A549 (cell line): ENCODE results near the gene RFWD3. TPM values are rescaled to one million over a fixed set of nuclear protein-coding genes. Genes with fewer than 3 reads are reported as not detected.

Source experiments
- ATAC-seq, 2 experiments: fragments of 200-7000 bp in 1 of 2; fragments of >200 bp in 1 of 2; cut with Nextera tagmentation in 1 of 2; cut with Tn5 transposase in 1 of 2; 3 replicates each; pipeline versions ENCODE4 v1.8.0 to v1.9.1; 2018 to 2020; ENCODE audit warnings: mild to moderate bottlenecking in 1 of 2, moderate library complexity in 1 of 2
- CTCF ChIA-PET: fragments of 300-600 bp; sonication (Branson Sonifier 250); formaldehyde crosslinking; extraction: SDS; loops from one replicate; lab custom pipeline; 2021; ENCODE audit warnings: antibody characterized with exemption, inconsistent platforms; lab: Yijun Ruan, JAX
- POLR2A ChIA-PET: fragments of 350-600 bp; formaldehyde crosslinking; extraction: SDS; loops from one replicate; lab custom pipeline; 2021; ENCODE audit warnings: antibody characterized with exemption, inconsistent platforms; lab: Yijun Ruan, JAX
- DNase-seq, 2 experiments: peaks; one replicate each; pipeline versions ENCODE4 v3.0.0 to v3.0.0-alpha.2; 2011 to 2016; ENCODE audit warnings: low read depth in 1 of 2, low spot score in 1 of 2
- FAIRE-seq: peaks from 2 replicates; lab custom pipeline; 2011; peaks lifted over from hg19 to GRCh38; lab: Jason Lieb, UNC
- H3K27ac ChIP-seq, 2 experiments: fragments of >200 bp; sonication (Bioruptor Twin); formaldehyde crosslinking; 3 replicates each; pipeline ENCODE4 v1.5.1; 2016 to 2017
- H3K4me1 ChIP-seq: fragments of >200 bp; sonication (Bioruptor Twin); formaldehyde crosslinking; 3 replicates; pipeline ENCODE4 v1.6.1; 2016
- H3K4me2 ChIP-seq: fragments of >200 bp; sonication (Bioruptor Twin); formaldehyde crosslinking; 3 replicates; pipeline ENCODE4 v1.6.1; 2016
- H3K4me3 ChIP-seq: fragments of >200 bp; sonication (Bioruptor Twin); formaldehyde crosslinking; 3 replicates; pipeline ENCODE4 v1.5.1; 2016
- H3K9me3 ChIP-seq: fragments of >200 bp; sonication (Bioruptor Twin); formaldehyde crosslinking; 3 replicates; pipeline ENCODE4 v1.6.1; 2016
- CBX2 ChIP-seq: fragments of 200-600 bp; sonication (generic); IDR thresholded peaks from 2 replicates; pipeline ENCODE4 v1.6.1; 2016; ENCODE audit warnings: low read depth, mild to moderate bottlenecking, borderline replicate concordance
- CHD4 ChIP-seq: fragments of 200-600 bp; sonication (generic); IDR thresholded peaks from 2 replicates; pipeline ENCODE4 v1.6.1; 2016; ENCODE audit warnings: antibody characterized with exemption, mild to moderate bottlenecking, borderline replicate concordance
- EHMT2 ChIP-seq: fragments of 200-600 bp; sonication (generic); IDR thresholded peaks from 2 replicates; pipeline ENCODE4 v1.6.1; 2016; ENCODE audit warnings: antibody characterized with exemption, low read depth, mild to moderate bottlenecking, moderate library complexity
- ELK1 ChIP-seq: fragments of 150-350 bp; IDR thresholded peaks from 2 replicates; pipeline ENCODE4 v1.6.1; 2014; ENCODE audit warnings: low read depth, mild to moderate bottlenecking, low read length
- FOSL2 ChIP-seq, 2 experiments: fragments of 450-650 bp in 1 of 2; fragments of >200 bp in 1 of 2; sonication (Bioruptor Twin) in 1 of 2; formaldehyde crosslinking; IDR thresholded peaks; 2 replicates each; pipeline versions ENCODE4 v1.5.0 to v1.6.1; 2016 to 2020; ENCODE audit warnings: mild to moderate bottlenecking in 1 of 2, moderate library complexity in 1 of 2
- GATA3 ChIP-seq: IDR thresholded peaks from 2 replicates; pipeline ENCODE4 v1.6.1; 2012; ENCODE audit warnings: borderline replicate concordance
- HES2 ChIP-seq: fragments of >200 bp; sonication (Bioruptor Twin); formaldehyde crosslinking; IDR thresholded peaks from 2 replicates; pipeline ENCODE4 v1.6.1; 2016
- JUNB ChIP-seq: fragments of >200 bp; sonication (Bioruptor Twin); formaldehyde crosslinking; IDR thresholded peaks from 2 replicates; pipeline ENCODE4 v1.6.1; 2016
- MAFK ChIP-seq: fragments of 450-650 bp; IDR thresholded peaks from 2 replicates; pipeline ENCODE4 v1.6.1; 2014; ENCODE audit not compliant: partially characterized antibody
- NR3C1 ChIP-seq: fragments of >200 bp; sonication (Bioruptor Twin); formaldehyde crosslinking; IDR thresholded peaks from 3 replicates; pipeline ENCODE4 v1.6.1; 2017
- RCOR1 ChIP-seq: fragments of 150-350 bp; IDR thresholded peaks from 2 replicates; pipeline ENCODE4 v1.6.1; 2014; ENCODE audit warnings: antibody characterized with exemption, low read length, low read depth
- REST ChIP-seq: fragments of 200-600 bp; sonication (generic); IDR thresholded peaks from 2 replicates; pipeline ENCODE4 v1.6.1; 2016; ENCODE audit warnings: antibody characterized with exemption, mild to moderate bottlenecking, moderate library complexity
- RFX5 ChIP-seq: fragments of 450-650 bp; IDR thresholded peaks from 2 replicates; pipeline ENCODE4 v1.7.1; 2014; ENCODE audit warnings: antibody characterized with exemption, mild to moderate bottlenecking, moderate library complexity
- SMC3 ChIP-seq: fragments of >200 bp; sonication (Bioruptor Twin); formaldehyde crosslinking; IDR thresholded peaks from 3 replicates; pipeline ENCODE4 v1.6.1; 2018; ENCODE audit warnings: inconsistent platforms
- TFCP2L1 ChIP-seq: fragments of 250-450 bp; sonication (Bioruptor Pico); IDR thresholded peaks from 2 replicates; pipeline ENCODE4 v1.5.0; 2021; ENCODE audit warnings: mild to moderate bottlenecking
- ZC3H11A ChIP-seq: fragments of 450-650 bp; IDR thresholded peaks from 2 replicates; pipeline ENCODE4 v1.6.1; 2014; ENCODE audit warnings: antibody characterized with exemption, mild to moderate bottlenecking
- ZSCAN20 ChIP-seq: fragments of 250-450 bp; sonication (Bioruptor Pico); IDR thresholded peaks from 2 replicates; pipeline ENCODE4 v1.8.0; 2022; ENCODE audit warnings: mild to moderate bottlenecking, moderate library complexity
- WGBS: methylation state at CpG from one replicate; pipeline ENCODE4 v1.1.6; 2017; ENCODE audit errors: missing lambda C conversion rate; 5-methylcytosine and 5-hydroxymethylcytosine counted together
- polyA plus RNA-seq, 4 experiments: library from polyadenylated mRNA; depleted of rRNA in 3 of 4; stranded (reverse); fragments of >200 nt; fragmentation: RNase III in 1 of 4; extraction: RNeasy Plus Mini Kit Qiagen cat#74134 plus additional on column Dnase treatment in 1 of 4; gene quantifications; 2 replicates in 3 of 4; 3 replicates in 1 of 4; pipeline ENCODE4 v1.2.3, GENCODE V29; 2011 to 2017

The RFWD3 gene
- polyA plus RNA-seq, 2 of the 4 experiments (the other 2 are of a cell fraction): 36.1 to 50.6 TPM

- TF ChIP-seq REST (no peak), GATA3 (no peak), ELK1 (no peak)
These were observed 24.6 kb upstream of the RFWD3 start (continued) for GRCh38 chr16:74691093-74691855.

GRCh38 chr16:74682556-74682955 lies 15.9 kb upstream of the RFWD3 start:
- DNase-seq (no peak), FAIRE-seq (no peak), ATAC-seq (no peak)
- Histone ChIP-seq H3K4me1 (no peaks in the 10 kb centered on the region), H3K9me3 (no peaks in the 10 kb centered on the region), H3K4me2 (no peak overlapping the region), H3K4me3 (no peak overlapping the region), H3K27ac (no peak overlapping the region)
- ChIA-PET POLR2A (no interaction called here), CTCF (interaction anchor here (1.1 to 2.2 kb wide), 3 partner anchors 9 to 180 kb away, joined by 3 to 9 read pairs (median 5); no protein-coding TSS in a partner anchor)
- no peak for TF ChIP-seq NR3C1
- no peak for TF ChIP-seq CHD4
- no peak for TF ChIP-seq SMC3
- TF ChIP-seq FOSL2 (IDR thresholded peaks at IDR 0.05): no peak
- TF ChIP-seq FOSL2 (CRISPR knock-in tag; IDR thresholded peaks at IDR 0.05): no peak
- TF ChIP-seq ZC3H11A: no peak
- 91% methylated on average over 11 of the region's 11 CpGs for WGBS

GRCh38 chr16:74680681-74681080 lies 14.0 kb upstream of the RFWD3 start:
- ChIA-PET POLR2A (no interaction called here), CTCF (interaction anchor here (0.9 to 2.5 kb wide), 4 partner anchors 9 to 182 kb away, joined by 3 to 13 read pairs (median 4); no protein-coding TSS in a partner anchor)
- 93% methylated on average over 6 of the region's 6 CpGs for WGBS
- Histone ChIP-seq H3K27ac (no peak overlapping the region), H3K4me1 (no peaks in the 10 kb centered on the region)
- no peak for DNase-seq
- TF ChIP-seq TFCP2L1 (CRISPR knock-in tag): no peak
- TF ChIP-seq MAFK: no peak
- TF ChIP-seq, all 56 proteins: peak for 0
- no peak overlapping the region for H3K4me2 ChIP-seq
- H3K9me3 ChIP-seq: no peaks in the 10 kb centered on the region
- no peak overlapping the region for H3K4me3 ChIP-seq
- ATAC-seq (no peak), FAIRE-seq (no peak)

- ATAC-seq: no peak
- Histone ChIP-seq H3K4me3 (no peak overlapping the region), H3K4me2 (no peak overlapping the region), H3K4me1 (no peaks in the 10 kb centered on the region), H3K27ac (no peak overlapping the region), H3K9me3 (no peaks in the 10 kb centered on the region)
- FAIRE-seq: no peak
- WGBS: 54% methylated on average over 2 of the region's 2 CpGs
- ChIA-PET CTCF (interaction anchor here (0.9 to 2.5 kb wide), 4 partner anchors 12 to 183 kb away, joined by 3 to 13 read pairs (median 6); no protein-coding TSS in a partner anchor), POLR2A (no interaction called here)
- no peak for TF ChIP-seq ZC3H11A
- no peak for TF ChIP-seq ZSCAN20 (CRISPR knock-in tag)
- no peak for TF ChIP-seq RCOR1
- no peak for TF ChIP-seq ELK1
- TF ChIP-seq JUNB: no peak
- no peak for TF ChIP-seq CBX2
- no peak for TF ChIP-seq EHMT2
- no peak for TF ChIP-seq RFX5
- TF ChIP-seq HES2: no peak
- DNase-seq: no peak
These were observed 13.3 kb upstream of the RFWD3 start for GRCh38 chr16:74679983-74680382.
